ENCODE results near the gene RTL10. TPM values are rescaled to one million over a fixed set of nuclear protein-coding genes. Genes with fewer than 3 reads are reported as not detected.

RTL10 gene
- total and polyA plus RNA-seq, 7 experiments from 2014 or later, result 14.9 to 36.8 (median 20.8) TPM

- Mint-ChIP-seq H3K4me1 (peaks cover 0 to 13% (median 7%) of the 10 kb centered on the region in 7 donors), H3K9me3 (no peaks in the 10 kb centered on the region), H3K36me3 (peaks cover 0 to 17% (median 4%) of the 10 kb centered on the region in 5 donors), H3K4me3 (no peak overlapping the region), H3K27me3 (no peaks in the 10 kb centered on the region), H3K27ac (peak overlapping the region in 2 of 9 donors; percentile 51 to 56)
- Histone ChIP-seq H3K27ac (ENCODE audit: low read depth, low read length) (no peak overlapping the region), H3K9me3 (ENCODE audit: control insufficient read depth in 2 of 3, low read length in 3 of 3) (no peaks in the 10 kb centered on the region), H3K4me1 (ENCODE audit: control insufficient read depth in 2 of 2, insufficient read depth in 2 of 2, low read length in 2 of 2) (peaks cover 0 to 13% of the 10 kb centered on the region in 2 donors), H3K27me3 (ENCODE audit: control insufficient read depth in 2 of 2, insufficient read depth in 2 of 2, low read length in 2 of 2) (no peaks in the 10 kb centered on the region), H3K36me3 (ENCODE audit: control insufficient read depth in 2 of 3, insufficient read depth in 3 of 3, low read length in 3 of 3) (peaks cover 0 to 46% (median 0%) of the 10 kb centered on the region in 3 experiments), H3K4me3 (ENCODE audit: low read length) (no peak overlapping the region)
- ChIA-PET CTCF (no interaction called here), POLR2A (no interaction called here)
- peak; percentile 56 for ATAC-seq
- peak in 4 of 9 donors; percentile 11 to 32 (median 22) for DNase-seq
- intact Hi-C loops (cut with micrococcal nuclease), result no loop called here
These were observed 44.1 kb downstream of the RTL10 start for GRCh38 chr22:19810381-19811201.

- Histone ChIP-seq H3K36me3 (ENCODE audit: control insufficient read depth in 2 of 3, insufficient read depth in 3 of 3, low read length in 3 of 3) (peaks cover 0 to 48% (median 0%) of the 10 kb centered on the region in 3 experiments), H3K9me3 (ENCODE audit: control insufficient read depth in 2 of 3, low read length in 3 of 3) (no peaks in the 10 kb centered on the region), H3K27ac (ENCODE audit: low read depth, low read length) (no peak overlapping the region), H3K27me3 (ENCODE audit: control insufficient read depth in 2 of 2, insufficient read depth in 2 of 2, low read length in 2 of 2) (no peaks in the 10 kb centered on the region), H3K4me3 (ENCODE audit: low read length) (no peak overlapping the region), H3K4me1 (ENCODE audit: control insufficient read depth in 2 of 2, insufficient read depth in 2 of 2, low read length in 2 of 2) (peaks cover 0 to 13% of the 10 kb centered on the region in 2 donors)
- ChIA-PET CTCF (no interaction called here), POLR2A (no interaction called here)
- no peak for ATAC-seq
- no peaks in the 10 kb centered on the region for H3K9me3 Mint-ChIP-seq
- peaks cover 0 to 13% (median 7%) of the 10 kb centered on the region in 7 donors for H3K4me1 Mint-ChIP-seq
- no peak overlapping the region for H3K4me3 Mint-ChIP-seq
- intact Hi-C loops (cut with micrococcal nuclease), result no loop called here
- H3K27ac Mint-ChIP-seq, result peak overlapping the region in 1 of 9 donors; percentile 43
- peaks cover 0 to 17% (median 4%) of the 10 kb centered on the region in 5 donors for H3K36me3 Mint-ChIP-seq
- H3K27me3 Mint-ChIP-seq, result no peaks in the 10 kb centered on the region
- no peak for DNase-seq
These were observed 44.9 kb downstream of the RTL10 start for GRCh38 chr22:19809741-19810140.

- Mint-ChIP-seq H3K36me3 (peaks cover 0 to 17% (median 0%) of the 10 kb centered on the region in 5 donors), H3K4me3 (no peak overlapping the region), H3K27me3 (no peaks in the 10 kb centered on the region), H3K27ac (peak overlapping the region in 2 of 9 donors; percentile 76 to 82), H3K4me1 (peaks cover 0 to 13% (median 7%) of the 10 kb centered on the region in 7 donors), H3K9me3 (no peaks in the 10 kb centered on the region)
- H3K4me3 ChIP-seq (ENCODE audit: low read length), result no peak overlapping the region
- no peak overlapping the region for H3K27ac ChIP-seq (ENCODE audit: low read depth, low read length)
- no peak for ATAC-seq
- intact Hi-C loops (cut with micrococcal nuclease), result no loop called here
- peaks cover 0 to 51% (median 0%) of the 10 kb centered on the region in 3 experiments for H3K36me3 ChIP-seq (ENCODE audit: control insufficient read depth in 2 of 3, insufficient read depth in 3 of 3, low read length in 3 of 3)
- peaks cover 0 to 13% of the 10 kb centered on the region in 2 donors for H3K4me1 ChIP-seq (ENCODE audit: control insufficient read depth in 2 of 2, insufficient read depth in 2 of 2, low read length in 2 of 2)
- H3K9me3 ChIP-seq (ENCODE audit: control insufficient read depth in 2 of 3, low read length in 3 of 3), result no peaks in the 10 kb centered on the region
- ChIA-PET POLR2A (interaction anchor here (0.7 kb wide), 1 partner anchor 9 kb away, joined by 3 read pairs; no protein-coding TSS in a partner anchor), CTCF (no interaction called here)
- no peak for DNase-seq
- no peaks in the 10 kb centered on the region for H3K27me3 ChIP-seq (ENCODE audit: control insufficient read depth in 2 of 2, insufficient read depth in 2 of 2, low read length in 2 of 2)
These were observed 45.7 kb downstream of the RTL10 start for GRCh38 chr22:19808873-19809478.

GRCh38 chr22:19807914-19808872, 46.5 kb downstream of the RTL10 start:
- no peaks in the 10 kb centered on the region for H3K27me3 ChIP-seq (ENCODE audit: control insufficient read depth in 2 of 2, insufficient read depth in 2 of 2, low read length in 2 of 2)
- ATAC-seq (no peak), DNase-seq (no peak)
- ChIA-PET CTCF (no interaction called here), POLR2A (interaction anchor here (0.7 kb wide), 1 partner anchor 9 kb away, joined by 3 read pairs; no protein-coding TSS in a partner anchor)
- Mint-ChIP-seq H3K36me3 (peaks cover 0 to 17% (median 0%) of the 10 kb centered on the region in 5 donors), H3K27me3 (no peaks in the 10 kb centered on the region), H3K4me1 (peaks cover 0 to 13% (median 7%) of the 10 kb centered on the region in 7 donors), H3K27ac (no peak overlapping the region), H3K4me3 (no peak overlapping the region), H3K9me3 (no peaks in the 10 kb centered on the region)
- no peak overlapping the region for H3K27ac ChIP-seq (ENCODE audit: low read depth, low read length)
- peaks cover 0 to 13% of the 10 kb centered on the region in 2 donors for H3K4me1 ChIP-seq (ENCODE audit: control insufficient read depth in 2 of 2, insufficient read depth in 2 of 2, low read length in 2 of 2)
- H3K36me3 ChIP-seq (ENCODE audit: control insufficient read depth in 2 of 3, insufficient read depth in 3 of 3, low read length in 3 of 3), result peaks cover 0 to 56% (median 0%) of the 10 kb centered on the region in 3 experiments
- intact Hi-C loops (cut with micrococcal nuclease), result no loop called here
- no peak overlapping the region for H3K4me3 ChIP-seq (ENCODE audit: low read length)
- no peaks in the 10 kb centered on the region for H3K9me3 ChIP-seq (ENCODE audit: control insufficient read depth in 2 of 3, low read length in 3 of 3)

- POLR2A ChIA-PET, result no interaction called here
- no peaks in the 10 kb centered on the region for H3K9me3 ChIP-seq (ENCODE audit: control insufficient read depth in 2 of 3, low read length in 3 of 3)
- intact Hi-C loops (cut with micrococcal nuclease), result no loop called here
These were observed 47.3 kb downstream of the RTL10 start for GRCh38 chr22:19807161-19807913.

More at GRCh38 chr22:19807161-19807913, 47.3 kb downstream of the RTL10 start:
- Histone ChIP-seq H3K27me3 (ENCODE audit: control insufficient read depth in 2 of 2, insufficient read depth in 2 of 2, low read length in 2 of 2) (no peaks in the 10 kb centered on the region), H3K4me1 (ENCODE audit: control insufficient read depth in 2 of 2, insufficient read depth in 2 of 2, low read length in 2 of 2) (peaks cover 0 to 13% of the 10 kb centered on the region in 2 donors), H3K27ac (ENCODE audit: low read depth, low read length) (no peak overlapping the region), H3K4me3 (ENCODE audit: low read length) (no peak overlapping the region), H3K36me3 (ENCODE audit: control insufficient read depth in 2 of 3, insufficient read depth in 3 of 3, low read length in 3 of 3) (peaks cover 0 to 57% (median 0%) of the 10 kb centered on the region in 3 experiments)
- CTCF ChIA-PET, result no interaction called here
- H3K4me1 Mint-ChIP-seq, result peaks cover 0 to 13% (median 8%) of the 10 kb centered on the region in 7 donors
- H3K9me3 Mint-ChIP-seq, result no peaks in the 10 kb centered on the region
- ATAC-seq, result no peak
- peaks cover 0 to 15% (median 0%) of the 10 kb centered on the region in 5 donors for H3K36me3 Mint-ChIP-seq
- DNase-seq, result no peak
- H3K4me3 Mint-ChIP-seq, result no peak overlapping the region
- no peak overlapping the region for H3K27ac Mint-ChIP-seq
- no peaks in the 10 kb centered on the region for H3K27me3 Mint-ChIP-seq
